Superior temporal gyrus (tissue), 1 donor: ENCODE results near the gene MAPK10.

Experiments
- DNase-seq: peaks from one replicate; pipeline ENCODE4 v3.0.0-alpha.2; 2016; ENCODE audit errors: extremely low spot score

MAPK10 gene

GRCh38 chr4:86359944-86360478 is at the start of gene MAPK10:
Gene MAPK10, minus strand, starts transcription at chr4:86360053.
- DNase-seq = peak; percentile 98

- DNase-seq = no peak
Measured at GRCh38 chr4:86403575-86403974, 43.7 kb upstream of the MAPK10 start.

GRCh38 chr4:86401826-86402225 is 42.0 kb upstream of the MAPK10 start:
- no peak for DNase-seq

- DNase-seq = no peak
Measured at GRCh38 chr4:86400216-86400615, 40.4 kb upstream of the MAPK10 start.

- DNase-seq = no peak
Measured at GRCh38 chr4:86398187-86398586, 38.3 kb upstream of the MAPK10 start.

GRCh38 chr4:86393749-86394148 is 33.9 kb upstream of the MAPK10 start:
- no peak for DNase-seq

GRCh38 chr4:86389664-86390063 is 29.8 kb upstream of the MAPK10 start:
- no peak for DNase-seq

GRCh38 chr4:86388252-86388651 is 28.4 kb upstream of the MAPK10 start:
- DNase-seq = no peak

GRCh38 chr4:86386817-86387415 is 27.1 kb upstream of the MAPK10 start:
- peak; percentile 60 for DNase-seq

- DNase-seq = no peak
Measured at GRCh38 chr4:86386201-86386600, 26.3 kb upstream of the MAPK10 start.

GRCh38 chr4:86381431-86381830 is 21.6 kb upstream of the MAPK10 start:
- no peak for DNase-seq

- no peak for DNase-seq
Measured at GRCh38 chr4:86380181-86380724, 20.4 kb upstream of the MAPK10 start.

GRCh38 chr4:86376850-86377249 is 17.0 kb upstream of the MAPK10 start:
- DNase-seq = no peak

GRCh38 chr4:86368433-86368832 is 8.6 kb upstream of the MAPK10 start:
- no peak for DNase-seq

- no peak for DNase-seq
Measured at GRCh38 chr4:86367577-86367976, 7.7 kb upstream of the MAPK10 start.

GRCh38 chr4:86366920-86367319 is 7.1 kb upstream of the MAPK10 start:
- no peak for DNase-seq

- DNase-seq = no peak
Measured at GRCh38 chr4:86362510-86362909, 2.7 kb upstream of the MAPK10 start.

GRCh38 chr4:86358257-86358656 is 1.6 kb downstream of the MAPK10 start:
- peak; percentile 83 for DNase-seq

- peak; percentile 78 for DNase-seq
Measured at GRCh38 chr4:86357608-86358007, 2.2 kb downstream of the MAPK10 start.

GRCh38 chr4:86356425-86357210 is 3.2 kb downstream of the MAPK10 start:
- DNase-seq = peak; percentile 71

- no peak for DNase-seq
Measured at GRCh38 chr4:86354390-86354789, 5.5 kb downstream of the MAPK10 start.

GRCh38 chr4:86346320-86346719 is 13.5 kb downstream of the MAPK10 start:
- DNase-seq = no peak

GRCh38 chr4:86344127-86344526 is 15.7 kb downstream of the MAPK10 start:
- DNase-seq = no peak
